Muscle layer of colon (tissue), 2 donors: Measurements from ENCODE around the gene ROBO2.

Experiments
- H3K27ac ChIP-seq: one replicate; pipeline ENCODE4 v1.7.0; 2013; ENCODE audit warnings: low read depth, mild to moderate bottlenecking, low read length, moderate library complexity
- H3K27me3 ChIP-seq, 2 donors: one replicate each; pipeline ENCODE4 v1.7.0; 2013; ENCODE audit warnings: low read length in 2 of 2, mild to moderate bottlenecking in 2 of 2; ENCODE audit not compliant: insufficient read depth in 2 of 2, control insufficient read depth in 1 of 2
- H3K36me3 ChIP-seq: one replicate; pipeline ENCODE4 v1.7.0; 2013; ENCODE audit warnings: mild to moderate bottlenecking, low read length; ENCODE audit not compliant: insufficient read depth
- H3K4me1 ChIP-seq: one replicate; pipeline ENCODE4 v1.7.0; 2013; ENCODE audit warnings: mild to moderate bottlenecking, low read length; ENCODE audit not compliant: insufficient read depth
- H3K4me3 ChIP-seq, 2 donors: one replicate each; pipeline ENCODE4 v1.7.0; 2013; ENCODE audit warnings: low read length in 2 of 2, low read depth in 1 of 2, mild to moderate bottlenecking in 1 of 2, moderate library complexity in 1 of 2
- H3K9ac ChIP-seq: one replicate; pipeline ENCODE4 v1.7.0; 2013; ENCODE audit warnings: low read length
- H3K9me3 ChIP-seq: one replicate; pipeline ENCODE4 v1.7.0; 2013; ENCODE audit warnings: mild to moderate bottlenecking, low read length
- donor health status: abdominal sarcoma.
- donor health status: Adenocarcinoma of cecum.

ROBO2 gene

DNA sequence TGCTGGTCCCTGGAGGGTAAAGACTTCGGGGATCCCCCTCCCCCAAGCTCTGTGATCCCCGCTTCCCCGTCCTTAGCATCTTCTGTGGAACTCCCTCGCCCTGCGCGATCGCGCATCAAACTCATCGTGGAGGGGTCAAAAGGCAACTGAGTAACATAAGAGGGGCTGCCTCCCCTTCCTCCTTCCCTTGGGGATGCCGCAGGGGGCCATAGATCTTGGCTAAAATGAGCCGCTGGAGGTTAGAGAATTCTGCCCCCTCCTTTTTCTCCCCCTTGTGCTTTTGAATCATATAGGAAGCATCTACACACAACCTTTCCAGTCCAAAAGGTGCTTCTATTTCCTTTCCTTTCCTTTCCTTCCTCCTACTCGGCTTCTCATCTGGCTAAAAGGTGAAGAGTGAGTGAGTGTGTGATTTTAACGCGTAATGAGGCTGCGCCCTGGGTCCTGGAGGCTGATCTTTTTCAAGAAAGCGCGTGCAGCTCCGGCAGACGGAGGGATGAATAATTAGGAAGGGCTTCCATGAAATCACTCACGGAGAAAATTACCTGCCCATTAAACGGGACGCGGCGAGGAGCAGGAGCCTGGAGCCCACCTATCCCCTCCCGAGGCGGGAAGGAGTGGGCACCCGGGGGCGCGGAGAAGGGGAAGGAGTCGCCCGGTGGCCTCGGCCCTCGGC is 831 bp upstream of the ROBO2 start:
- Histone ChIP-seq H3K4me1 (peaks cover 4% of the 10 kb centered on the region), H3K27ac (no peak overlapping the region)

DNA sequence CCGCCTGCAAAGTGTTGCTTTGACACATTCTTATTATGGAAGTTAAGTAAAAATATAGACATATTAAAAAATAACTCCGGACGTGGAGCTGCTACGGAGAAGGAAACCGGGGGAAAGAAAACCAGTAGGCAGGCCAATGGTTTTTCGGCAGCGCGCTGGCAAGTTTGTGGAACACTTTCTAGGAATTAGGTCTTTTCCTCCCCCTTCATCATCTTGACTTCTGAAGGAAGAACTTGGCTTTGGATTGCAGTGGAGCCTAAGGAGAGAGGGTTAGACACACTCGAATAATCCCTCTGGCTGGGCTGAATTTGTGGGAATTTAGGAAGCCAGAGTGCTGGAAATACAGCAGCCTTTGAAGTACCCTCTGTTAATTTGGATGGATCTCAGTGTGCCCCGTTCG is 317 bp downstream of the ROBO2 start:
- Histone ChIP-seq H3K36me3 (no peaks in the 10 kb centered on the region), H3K4me3 (peak overlapping the region; percentile 29 to 33), H3K9me3 (no peaks in the 10 kb centered on the region), H3K27me3 (peaks cover 0 to 4% of the 10 kb centered on the region in 2 donors), H3K4me1 (peaks cover 4% of the 10 kb centered on the region), H3K27ac (no peak overlapping the region), H3K9ac (no peak overlapping the region)

More for the DNA sequence above, 831 bp upstream of the ROBO2 start:
- Histone ChIP-seq H3K9me3 (no peaks in the 10 kb centered on the region), H3K27me3 (peaks cover 0 to 4% of the 10 kb centered on the region in 2 donors), H3K4me3 (peak overlapping the region; percentile 29 to 69), H3K36me3 (no peaks in the 10 kb centered on the region), H3K9ac (no peak overlapping the region)

DNA sequence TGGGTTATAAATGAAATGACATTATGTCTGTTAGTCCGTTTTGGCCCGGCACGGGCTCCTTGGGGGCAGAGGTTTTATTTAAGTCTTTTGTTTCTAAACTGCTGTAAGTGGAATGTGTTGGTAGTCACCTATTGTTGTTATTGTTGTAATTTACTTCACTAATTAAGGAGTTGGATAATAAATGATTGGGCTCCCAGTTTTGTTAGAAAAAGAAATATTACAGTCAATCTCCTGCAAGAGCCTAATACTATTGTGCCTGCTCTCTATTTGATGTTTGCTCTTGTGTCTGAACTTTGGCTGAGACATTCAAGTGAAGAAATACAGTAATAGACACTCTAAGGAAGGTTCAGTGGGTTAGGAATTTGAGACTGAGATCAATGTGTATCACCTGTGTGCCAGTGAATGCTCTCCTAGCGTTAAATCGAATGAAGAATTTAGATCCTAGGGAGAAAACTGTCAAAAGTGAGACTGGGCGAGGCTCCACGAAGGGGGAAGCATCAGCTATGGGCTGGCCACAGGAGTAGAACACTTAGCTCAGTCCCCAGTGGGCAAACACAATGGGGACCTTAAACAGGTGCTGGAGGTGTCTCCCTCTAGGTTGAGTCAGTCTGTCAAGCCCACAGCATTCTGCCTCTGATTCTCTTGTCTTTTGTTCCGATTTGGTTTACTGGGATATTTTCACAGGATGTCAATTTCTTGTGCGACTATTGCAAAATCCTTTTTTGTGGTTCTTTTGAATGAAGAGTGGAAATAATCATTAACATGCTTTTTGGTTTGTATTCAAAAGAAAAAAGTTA is 1.2 kb downstream of the ROBO2 start:
- peaks cover 4% of the 10 kb centered on the region for H3K4me1 ChIP-seq
- no peaks in the 10 kb centered on the region for H3K36me3 ChIP-seq
- H3K27me3 ChIP-seq: peaks cover 0 to 4% of the 10 kb centered on the region in 2 donors
- no peaks in the 10 kb centered on the region for H3K9me3 ChIP-seq
- no peak overlapping the region for H3K27ac ChIP-seq
- H3K4me3 ChIP-seq: no peak overlapping the region
- no peak overlapping the region for H3K9ac ChIP-seq

DNA sequence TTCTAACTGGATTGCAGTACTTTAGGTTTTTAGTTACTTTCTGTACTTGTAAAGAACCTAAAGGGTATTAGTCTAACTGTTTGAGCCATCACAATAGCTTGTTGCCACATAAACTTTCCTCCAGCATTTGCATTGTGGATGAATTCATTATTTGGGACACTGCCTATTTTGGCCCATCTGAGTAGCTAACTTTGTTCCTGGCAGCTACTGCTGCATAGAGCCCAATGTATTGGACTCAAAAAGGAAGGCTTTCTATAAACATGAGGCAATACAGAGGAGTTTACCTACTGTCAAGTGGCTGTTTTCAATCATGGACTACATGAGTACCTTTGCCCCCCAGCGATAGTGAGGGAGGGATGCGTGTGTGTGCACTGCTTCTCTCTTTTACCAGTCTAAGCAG is 1.9 kb downstream of the ROBO2 start:
- Histone ChIP-seq H3K36me3 (no peaks in the 10 kb centered on the region), H3K9ac (no peak overlapping the region), H3K27me3 (peaks cover 0 to 4% of the 10 kb centered on the region in 2 donors), H3K9me3 (no peaks in the 10 kb centered on the region), H3K4me1 (peaks cover 4% of the 10 kb centered on the region), H3K4me3 (no peak overlapping the region), H3K27ac (no peak overlapping the region)

DNA sequence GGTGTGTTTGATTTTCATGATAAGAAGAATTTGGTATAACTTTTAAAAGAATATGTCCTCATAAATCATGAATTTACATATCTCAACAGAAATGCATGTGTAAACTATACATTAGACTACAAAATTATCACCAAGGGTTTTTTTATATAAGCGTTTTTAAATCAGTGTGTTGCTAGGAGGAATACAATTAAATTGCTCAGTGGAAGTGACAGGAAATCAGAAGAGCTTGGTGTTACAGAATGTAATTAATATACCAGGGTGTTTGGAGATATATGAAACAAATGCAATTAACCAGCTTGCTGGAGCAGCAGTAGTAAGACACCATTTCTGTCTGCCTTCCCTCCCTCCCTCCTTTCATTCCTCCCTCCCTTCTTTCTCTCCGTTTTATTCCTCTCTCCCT is 2.4 kb downstream of the ROBO2 start:
- Histone ChIP-seq H3K27me3 (peaks cover 0 to 4% of the 10 kb centered on the region in 2 donors), H3K9me3 (no peaks in the 10 kb centered on the region), H3K4me3 (no peak overlapping the region), H3K27ac (no peak overlapping the region), H3K9ac (no peak overlapping the region), H3K4me1 (peaks cover 4% of the 10 kb centered on the region), H3K36me3 (no peaks in the 10 kb centered on the region)

DNA sequence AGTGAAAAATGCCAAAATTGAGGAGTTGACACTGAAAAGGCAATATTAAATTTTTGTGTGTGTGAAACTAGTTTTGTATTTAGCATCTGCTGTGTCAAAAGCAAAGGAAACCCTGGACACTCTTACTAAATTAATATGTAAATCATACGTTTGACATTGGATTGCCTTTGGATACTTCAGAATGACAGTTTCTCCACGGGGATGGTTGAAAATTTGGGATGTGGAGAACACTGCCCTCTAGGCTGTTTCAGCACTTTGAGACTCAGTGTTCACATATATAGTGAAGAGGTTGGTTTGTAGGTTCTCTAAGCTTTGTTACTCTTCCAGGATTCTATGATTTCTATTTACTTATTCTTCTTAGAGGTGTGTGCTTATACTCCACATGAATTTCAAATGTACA is 3.0 kb downstream of the ROBO2 start:
- Histone ChIP-seq H3K9me3 (no peaks in the 10 kb centered on the region), H3K4me3 (no peak overlapping the region), H3K27ac (no peak overlapping the region), H3K36me3 (no peaks in the 10 kb centered on the region), H3K27me3 (peaks cover 0 to 4% of the 10 kb centered on the region in 2 donors), H3K4me1 (peaks cover 4% of the 10 kb centered on the region), H3K9ac (no peak overlapping the region)

DNA sequence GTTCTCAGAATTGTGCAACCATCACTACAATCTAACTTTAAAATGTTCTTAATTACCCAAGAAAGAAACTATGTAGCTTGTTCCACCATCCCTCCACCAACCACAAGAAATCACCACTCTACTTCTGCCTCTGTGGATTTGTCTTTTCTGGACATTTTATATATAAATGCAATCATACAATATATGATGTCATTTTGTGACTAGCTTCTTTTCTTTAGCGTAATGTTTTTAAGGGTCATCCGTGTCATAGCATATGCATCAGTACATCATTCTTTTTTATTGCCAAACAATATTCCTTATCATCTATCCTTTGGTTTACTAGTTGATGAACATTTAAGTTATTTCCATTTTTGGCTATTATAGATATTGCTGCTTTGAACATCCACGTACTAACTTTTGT is 5.8 kb downstream of the ROBO2 start:
- Histone ChIP-seq H3K36me3 (no peaks in the 10 kb centered on the region), H3K9ac (no peak overlapping the region), H3K4me1 (no peaks in the 10 kb centered on the region), H3K27ac (no peak overlapping the region), H3K4me3 (no peak overlapping the region), H3K27me3 (no peaks in the 10 kb centered on the region), H3K9me3 (no peaks in the 10 kb centered on the region)

DNA sequence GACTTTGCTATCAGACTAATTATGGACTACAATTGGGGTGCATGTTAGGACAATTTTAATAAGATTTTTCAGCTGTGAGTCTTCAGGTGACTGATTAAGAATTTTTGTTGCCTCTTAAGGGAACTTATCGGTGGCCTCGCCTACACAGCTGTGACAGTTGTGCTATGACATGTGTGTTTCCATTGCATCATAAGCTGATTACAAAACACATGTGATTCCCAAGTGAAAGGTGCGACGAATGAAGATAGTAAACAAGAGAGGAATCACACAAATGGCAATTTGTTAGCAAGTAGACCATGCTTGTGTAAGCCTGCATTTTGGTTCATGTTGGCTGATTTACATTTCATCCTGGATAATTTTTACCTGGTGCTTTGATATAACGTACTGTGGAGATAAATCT is 8.3 kb downstream of the ROBO2 start:
- no peak overlapping the region for H3K4me3 ChIP-seq
- H3K9me3 ChIP-seq: no peaks in the 10 kb centered on the region
- H3K27me3 ChIP-seq: no peaks in the 10 kb centered on the region
- H3K36me3 ChIP-seq: no peaks in the 10 kb centered on the region
- no peak overlapping the region for H3K27ac ChIP-seq
- no peaks in the 10 kb centered on the region for H3K4me1 ChIP-seq
- H3K9ac ChIP-seq: no peak overlapping the region

DNA sequence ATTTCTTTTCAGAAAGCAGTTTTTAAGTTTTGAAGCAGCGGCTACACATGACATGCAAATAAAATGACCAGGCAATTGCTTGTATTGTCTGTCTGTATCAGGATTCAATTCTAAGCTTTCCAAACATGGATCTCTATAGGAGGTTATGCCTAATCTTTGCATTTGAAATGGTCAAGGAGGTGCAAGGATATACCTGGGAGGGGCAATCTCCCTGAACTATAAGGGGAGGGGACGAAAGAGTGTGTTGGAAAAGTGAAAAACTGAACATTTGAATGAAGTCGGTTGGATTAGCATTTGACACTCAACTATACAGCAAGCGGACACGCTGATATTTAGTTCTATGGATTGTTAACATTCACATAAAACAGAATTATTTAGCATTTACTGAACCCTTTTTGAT is 11.7 kb downstream of the ROBO2 start:
- no peaks in the 10 kb centered on the region for H3K36me3 ChIP-seq
- no peak overlapping the region for H3K9ac ChIP-seq
- H3K27ac ChIP-seq: no peak overlapping the region
- H3K4me1 ChIP-seq: no peaks in the 10 kb centered on the region
- no peaks in the 10 kb centered on the region for H3K27me3 ChIP-seq
- H3K9me3 ChIP-seq: no peaks in the 10 kb centered on the region
- H3K4me3 ChIP-seq: no peak overlapping the region

DNA sequence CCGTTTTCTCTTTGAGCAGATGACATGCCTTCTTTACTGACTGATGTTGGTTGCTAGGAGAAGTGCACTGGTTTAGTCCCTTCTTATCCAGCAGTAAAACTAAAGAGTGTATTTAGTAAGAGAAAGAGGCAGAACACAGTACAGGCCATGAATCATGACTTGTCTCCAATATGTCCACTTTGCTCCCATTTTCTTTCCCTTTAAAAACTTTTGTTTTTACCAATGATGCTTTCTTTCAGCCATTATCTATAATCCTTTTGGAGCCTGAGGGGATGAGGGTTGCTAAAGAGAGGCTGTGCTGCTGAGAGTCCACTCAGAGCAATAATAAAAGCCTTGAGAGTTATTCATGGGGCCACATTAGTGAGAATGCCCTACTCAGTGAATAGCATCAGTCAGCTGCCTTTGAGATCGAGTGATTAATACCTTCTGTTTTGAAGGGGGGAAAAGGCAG is 12.2 kb downstream of the ROBO2 start:
- no peak overlapping the region for H3K9ac ChIP-seq
- H3K36me3 ChIP-seq: no peaks in the 10 kb centered on the region
- no peaks in the 10 kb centered on the region for H3K4me1 ChIP-seq
- no peak overlapping the region for H3K27ac ChIP-seq
- no peaks in the 10 kb centered on the region for H3K27me3 ChIP-seq
- H3K9me3 ChIP-seq: no peaks in the 10 kb centered on the region
- no peak overlapping the region for H3K4me3 ChIP-seq

DNA sequence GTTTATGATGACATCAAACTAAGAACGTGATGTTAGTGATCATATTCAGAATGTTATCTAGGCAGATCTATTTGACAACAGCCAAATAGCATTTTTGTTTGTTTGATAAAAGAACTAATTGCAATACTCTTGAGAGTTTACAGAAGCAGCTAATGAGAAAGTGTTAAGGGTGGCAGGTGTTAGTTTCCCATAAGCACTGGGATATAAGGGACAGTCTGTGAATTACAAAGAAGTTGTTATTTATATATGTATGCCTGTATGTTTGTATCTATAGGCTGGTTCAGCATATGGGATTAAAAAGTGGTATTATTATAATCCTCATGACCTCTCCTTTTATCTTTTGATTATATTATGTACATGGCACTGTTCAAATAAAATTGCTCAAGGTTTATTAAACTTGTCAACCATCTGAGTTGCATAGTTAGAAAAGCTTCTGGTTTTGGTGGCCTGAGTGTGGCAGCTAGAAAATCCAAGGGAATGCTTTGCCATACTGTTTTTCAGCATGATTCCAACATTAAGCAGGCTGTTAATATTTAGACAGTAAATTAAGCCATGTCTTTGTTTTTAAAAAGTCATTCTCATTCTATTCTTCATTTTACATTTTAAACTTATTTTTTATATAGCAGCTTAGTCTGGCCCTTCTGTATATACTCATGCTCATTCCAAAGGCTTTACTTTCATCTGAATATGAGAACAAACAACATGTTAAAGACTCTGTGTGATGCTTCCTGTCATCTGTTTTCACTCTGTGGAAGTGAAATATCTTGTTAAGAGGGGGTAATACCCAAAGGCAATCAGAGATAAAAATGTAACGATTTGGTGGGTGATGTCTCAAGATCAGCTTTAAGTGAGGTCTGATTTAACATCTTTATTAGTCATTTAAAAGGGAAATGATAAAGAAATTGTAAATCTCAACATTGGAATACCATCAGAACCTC is 13.1 kb downstream of the ROBO2 start:
- no peak overlapping the region for H3K4me3 ChIP-seq

More for the DNA sequence above, 13.1 kb downstream of the ROBO2 start:
- H3K27me3 ChIP-seq: no peaks in the 10 kb centered on the region
- no peaks in the 10 kb centered on the region for H3K9me3 ChIP-seq
- H3K4me1 ChIP-seq: no peaks in the 10 kb centered on the region
- H3K9ac ChIP-seq: no peak overlapping the region
- no peak overlapping the region for H3K27ac ChIP-seq
- no peaks in the 10 kb centered on the region for H3K36me3 ChIP-seq
